ENCODE measurements around the gene MICAL3.
"Not testable (repeated sequence)": the region's sequence is repeated elsewhere in the genome, so short reads cannot be mapped to it uniquely, and the experiment has no call there.

The MICAL3 gene

DNA sequence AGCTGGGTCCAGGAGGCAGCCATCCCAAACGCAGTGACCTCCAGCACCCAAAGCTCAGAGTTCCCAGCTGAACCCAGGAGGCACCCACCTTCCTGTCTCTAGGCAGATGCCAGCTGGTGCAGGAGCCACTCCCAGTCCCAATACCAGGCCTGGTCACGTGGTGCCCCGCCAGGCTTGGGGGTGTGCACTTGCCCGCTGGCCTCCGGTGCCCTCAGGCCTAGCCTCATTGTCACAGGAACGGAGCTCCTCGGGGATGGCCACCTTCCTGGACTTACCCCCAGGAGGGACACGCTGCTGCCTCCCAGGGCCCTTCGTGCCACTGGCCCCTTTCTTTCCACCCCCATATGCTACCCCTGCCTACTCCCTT is 254.7 kb downstream of the MICAL3 start:
- no peaks in the 10 kb centered on the region for H3K36me3 ChIP-seq (ENCODE audit: control insufficient read depth, insufficient read depth, low read length)
- H3K9me3 ChIP-seq (ENCODE audit: control insufficient read depth, low read length), result no peaks in the 10 kb centered on the region
- WGBS, 2 experiments, result 94 to 95% methylated on average over 9 of the region's 9 CpGs
- H3K4me3 ChIP-seq (ENCODE audit: insufficient read depth, low read depth, low read length), result no peak overlapping the region
- peaks cover 7% of the 10 kb centered on the region for H3K4me1 ChIP-seq (ENCODE audit: control insufficient read depth, insufficient read depth, low read length)
- H3K27me3 ChIP-seq (ENCODE audit: control insufficient read depth, insufficient read depth, low read length, poor library complexity, severe bottlenecking), result no peaks in the 10 kb centered on the region
- no peak overlapping the region for H3K27ac ChIP-seq (ENCODE audit: insufficient read depth, low read depth, low read length, poor library complexity, severe bottlenecking)

DNA sequence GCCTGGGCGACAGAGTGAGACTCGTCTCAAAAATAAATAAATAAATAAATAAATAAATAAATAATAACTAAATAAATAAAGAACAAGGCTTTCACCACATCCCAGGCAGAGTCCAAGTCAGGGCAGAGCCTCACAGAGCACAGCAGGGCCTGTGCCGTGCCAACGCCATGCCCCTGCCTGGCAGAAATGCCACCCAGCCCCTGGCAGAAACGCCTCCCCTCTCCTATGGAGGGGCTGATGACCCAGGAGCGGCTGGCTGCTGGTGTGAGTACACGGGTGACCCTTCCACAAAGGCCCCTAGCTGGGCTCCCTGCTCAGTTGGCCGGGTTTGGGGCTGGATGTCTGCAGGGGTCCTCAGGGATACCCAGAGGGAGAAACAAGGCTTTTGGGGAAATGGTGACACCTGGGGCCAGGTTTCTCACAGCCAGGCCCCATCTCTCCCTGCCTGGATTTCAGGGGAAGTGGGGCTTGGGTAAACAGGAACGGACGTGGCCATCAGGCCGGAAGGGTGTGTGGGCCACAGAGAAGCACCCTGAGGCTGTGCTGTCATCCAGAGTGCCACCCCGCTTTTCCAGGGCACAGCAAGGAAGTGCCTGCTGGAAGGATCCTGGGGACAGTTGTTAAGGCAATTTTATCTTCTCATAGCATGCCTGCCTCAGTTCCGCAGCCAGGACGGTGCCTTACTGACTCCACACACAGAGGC is 255.2 kb downstream of the MICAL3 start:
- no peak overlapping the region for H3K27ac ChIP-seq (ENCODE audit: insufficient read depth, low read depth, low read length, poor library complexity, severe bottlenecking)
- WGBS, 2 experiments, result 89 to 91% methylated on average over 12 of the region's 14 CpGs
- H3K27me3 ChIP-seq (ENCODE audit: control insufficient read depth, insufficient read depth, low read length, poor library complexity, severe bottlenecking), result no peaks in the 10 kb centered on the region
- no peaks in the 10 kb centered on the region for H3K9me3 ChIP-seq (ENCODE audit: control insufficient read depth, low read length)
- no peak overlapping the region for H3K4me3 ChIP-seq (ENCODE audit: insufficient read depth, low read depth, low read length)
- H3K36me3 ChIP-seq (ENCODE audit: control insufficient read depth, insufficient read depth, low read length), result no peaks in the 10 kb centered on the region
- peaks cover 6% of the 10 kb centered on the region for H3K4me1 ChIP-seq (ENCODE audit: control insufficient read depth, insufficient read depth, low read length)

DNA sequence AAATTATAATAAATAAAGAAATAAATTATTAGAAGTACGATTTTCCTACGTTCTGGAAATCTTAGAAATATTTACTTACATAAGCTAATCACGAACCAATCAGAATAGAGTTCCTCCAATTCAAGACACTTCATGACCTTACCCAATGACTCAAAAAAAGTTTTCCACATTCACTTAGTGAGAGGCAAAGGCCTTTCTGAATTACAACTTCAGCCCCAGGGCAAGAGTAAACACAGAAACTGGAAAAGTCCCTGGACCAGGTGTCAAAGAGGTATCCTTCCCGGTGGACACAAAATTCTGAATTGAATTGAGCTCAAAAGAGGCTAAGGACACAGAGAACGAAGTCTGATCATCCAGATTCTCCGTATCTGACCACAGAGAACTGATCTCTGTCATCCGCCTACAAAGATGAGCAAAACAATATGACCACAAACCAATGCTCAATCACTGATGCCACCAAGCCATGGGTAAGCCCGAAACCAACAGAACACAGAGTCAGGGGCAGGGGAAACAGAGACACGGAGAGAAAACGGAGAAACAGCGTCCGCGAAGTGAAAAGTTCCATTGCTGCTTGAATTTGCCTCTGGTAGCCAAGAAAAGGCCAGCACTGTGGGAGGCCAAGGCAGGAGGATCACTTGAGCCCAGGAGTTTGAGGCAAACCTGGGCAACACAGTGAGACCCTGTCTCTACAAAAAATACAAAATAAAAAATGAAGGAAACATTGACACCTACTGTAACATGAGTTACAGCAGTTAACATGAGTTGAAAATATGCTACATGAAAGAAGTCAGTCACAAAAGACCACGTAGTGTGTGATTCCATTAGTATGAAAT is 256.9 kb downstream of the MICAL3 start:
- Histone ChIP-seq H3K4me1 (ENCODE audit: control insufficient read depth, insufficient read depth, low read length) (no peaks in the 10 kb centered on the region), H3K4me3 (ENCODE audit: insufficient read depth, low read depth, low read length) (no peak overlapping the region), H3K9me3 (ENCODE audit: control insufficient read depth, low read length) (no peaks in the 10 kb centered on the region), H3K27me3 (ENCODE audit: control insufficient read depth, insufficient read depth, low read length, poor library complexity, severe bottlenecking) (no peaks in the 10 kb centered on the region), H3K36me3 (ENCODE audit: control insufficient read depth, insufficient read depth, low read length) (no peaks in the 10 kb centered on the region), H3K27ac (ENCODE audit: insufficient read depth, low read depth, low read length, poor library complexity, severe bottlenecking) (no peak overlapping the region)
- WGBS, 2 experiments, result 91 to 96% methylated on average over 14 of the region's 14 CpGs

DNA sequence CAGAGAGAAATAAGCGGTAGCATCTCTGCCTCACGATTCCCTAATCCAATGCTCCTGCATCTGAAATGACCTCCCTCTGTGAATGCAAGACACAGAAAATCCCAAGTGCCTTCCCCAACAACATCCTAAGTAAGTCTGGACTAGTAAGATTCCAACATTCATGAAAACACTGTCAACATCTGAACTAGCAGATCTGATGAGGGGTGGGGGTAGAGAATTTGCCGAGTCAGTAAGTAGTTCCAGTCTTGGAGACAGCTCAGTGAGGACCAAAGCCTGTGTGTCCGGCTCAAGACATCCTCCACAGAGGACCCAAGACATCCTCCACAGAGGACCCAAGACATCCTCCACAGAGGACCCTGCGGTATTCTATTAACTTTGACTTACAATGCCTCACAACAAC is 259.5 kb downstream of the MICAL3 start:
- 81 to 88% methylated on average over 5 of the region's 5 CpGs for WGBS, 2 experiments
- H3K9me3 ChIP-seq (ENCODE audit: control insufficient read depth, low read length); H3K36me3 ChIP-seq (ENCODE audit: control insufficient read depth, insufficient read depth, low read length); H3K4me3 ChIP-seq (ENCODE audit: insufficient read depth, low read depth, low read length); H3K4me1 ChIP-seq (ENCODE audit: control insufficient read depth, insufficient read depth, low read length); H3K27ac ChIP-seq (ENCODE audit: insufficient read depth, low read depth, low read length, poor library complexity, severe bottlenecking); H3K27me3 ChIP-seq (ENCODE audit: control insufficient read depth, insufficient read depth, low read length, poor library complexity, severe bottlenecking): not testable (repeated sequence)

DNA sequence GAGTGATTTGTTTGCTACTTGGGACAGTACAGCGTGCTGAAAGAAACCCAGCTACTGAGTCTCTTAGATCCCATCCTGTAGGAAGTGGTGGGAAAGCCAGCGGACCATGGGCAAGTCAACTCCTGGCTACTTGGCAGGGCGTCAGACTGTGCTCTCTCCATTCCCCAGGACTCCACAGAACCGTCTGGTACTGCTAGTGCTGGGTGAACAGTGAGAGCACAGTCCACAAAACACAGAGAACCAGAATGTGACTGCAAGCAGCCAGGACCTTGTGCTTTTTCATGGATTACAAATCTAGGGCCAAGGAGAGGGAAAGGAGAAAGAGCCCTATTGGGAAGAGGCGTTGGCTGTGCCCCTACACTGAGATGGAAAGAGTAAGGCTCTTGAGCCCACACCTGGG is 260.3 kb downstream of the MICAL3 start:
- H3K27me3 ChIP-seq (ENCODE audit: control insufficient read depth, insufficient read depth, low read length, poor library complexity, severe bottlenecking), result no peaks in the 10 kb centered on the region
- 89% methylated on average over 5 of the region's 5 CpGs for WGBS, 2 experiments
- H3K4me1 ChIP-seq (ENCODE audit: control insufficient read depth, insufficient read depth, low read length), result no peaks in the 10 kb centered on the region
- no peak overlapping the region for H3K4me3 ChIP-seq (ENCODE audit: insufficient read depth, low read depth, low read length)
- H3K27ac ChIP-seq (ENCODE audit: insufficient read depth, low read depth, low read length, poor library complexity, severe bottlenecking), result no peak overlapping the region
- H3K9me3 ChIP-seq (ENCODE audit: control insufficient read depth, low read length), result no peaks in the 10 kb centered on the region
- H3K36me3 ChIP-seq (ENCODE audit: control insufficient read depth, insufficient read depth, low read length), result no peaks in the 10 kb centered on the region

DNA sequence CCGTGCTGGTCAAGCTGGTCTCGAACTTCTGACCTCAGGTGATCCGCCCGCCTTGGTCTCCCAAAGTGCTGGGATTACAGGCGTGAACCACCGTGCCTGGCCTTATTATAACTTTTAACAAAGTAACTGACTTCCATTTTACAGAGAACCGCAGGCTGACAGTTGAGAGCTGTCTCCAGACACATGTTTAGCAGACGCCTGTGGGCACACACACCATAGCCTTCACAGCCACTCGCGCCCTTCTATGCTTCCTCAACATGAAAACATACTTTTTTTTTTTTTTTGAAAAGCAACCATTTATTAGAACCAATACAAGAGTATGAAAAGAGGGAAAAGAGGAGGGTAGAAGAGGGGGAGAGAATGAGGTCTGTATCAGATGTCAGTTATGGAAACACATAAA is 260.9 kb downstream of the MICAL3 start:
- not testable (repeated sequence) for H3K4me1 ChIP-seq (ENCODE audit: control insufficient read depth, insufficient read depth, low read length); H3K9me3 ChIP-seq (ENCODE audit: control insufficient read depth, low read length)
- 91 to 94% methylated on average over 9 to 10 of the region's 10 CpGs for WGBS, 2 experiments

DNA sequence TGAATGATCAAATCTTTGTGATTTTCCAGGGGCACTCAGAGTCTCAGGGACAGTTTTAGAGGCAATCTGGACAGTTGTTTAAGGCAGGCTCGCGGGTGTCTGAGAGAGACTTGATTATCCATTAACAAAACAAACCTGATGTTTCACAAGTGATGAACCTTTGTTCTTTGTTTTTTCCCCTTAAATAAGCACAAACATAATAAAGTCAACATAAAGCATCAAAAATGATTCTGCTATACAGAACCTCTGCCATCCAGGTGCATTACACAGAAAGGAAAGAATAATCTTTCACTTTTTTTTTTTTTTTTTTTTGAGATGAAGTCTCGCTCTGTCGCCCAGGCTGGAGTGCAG is 263.2 kb downstream of the MICAL3 start:
- Histone ChIP-seq H3K4me3 (ENCODE audit: insufficient read depth, low read depth, low read length) (no peak overlapping the region), H3K4me1 (ENCODE audit: control insufficient read depth, insufficient read depth, low read length) (no peaks in the 10 kb centered on the region), H3K9me3 (ENCODE audit: control insufficient read depth, low read length) (no peaks in the 10 kb centered on the region), H3K36me3 (ENCODE audit: control insufficient read depth, insufficient read depth, low read length) (no peaks in the 10 kb centered on the region), H3K27me3 (ENCODE audit: control insufficient read depth, insufficient read depth, low read length, poor library complexity, severe bottlenecking) (no peaks in the 10 kb centered on the region), H3K27ac (ENCODE audit: insufficient read depth, low read depth, low read length, poor library complexity, severe bottlenecking) (no peak overlapping the region)
- 95 to 98% methylated on average over 2 of the region's 4 CpGs for WGBS, 2 experiments

More for the DNA sequence above, 260.9 kb downstream of the MICAL3 start:
- not testable (repeated sequence) for H3K4me3 ChIP-seq (ENCODE audit: insufficient read depth, low read depth, low read length); H3K27me3 ChIP-seq (ENCODE audit: control insufficient read depth, insufficient read depth, low read length, poor library complexity, severe bottlenecking); H3K36me3 ChIP-seq (ENCODE audit: control insufficient read depth, insufficient read depth, low read length); H3K27ac ChIP-seq (ENCODE audit: insufficient read depth, low read depth, low read length, poor library complexity, severe bottlenecking)

DNA sequence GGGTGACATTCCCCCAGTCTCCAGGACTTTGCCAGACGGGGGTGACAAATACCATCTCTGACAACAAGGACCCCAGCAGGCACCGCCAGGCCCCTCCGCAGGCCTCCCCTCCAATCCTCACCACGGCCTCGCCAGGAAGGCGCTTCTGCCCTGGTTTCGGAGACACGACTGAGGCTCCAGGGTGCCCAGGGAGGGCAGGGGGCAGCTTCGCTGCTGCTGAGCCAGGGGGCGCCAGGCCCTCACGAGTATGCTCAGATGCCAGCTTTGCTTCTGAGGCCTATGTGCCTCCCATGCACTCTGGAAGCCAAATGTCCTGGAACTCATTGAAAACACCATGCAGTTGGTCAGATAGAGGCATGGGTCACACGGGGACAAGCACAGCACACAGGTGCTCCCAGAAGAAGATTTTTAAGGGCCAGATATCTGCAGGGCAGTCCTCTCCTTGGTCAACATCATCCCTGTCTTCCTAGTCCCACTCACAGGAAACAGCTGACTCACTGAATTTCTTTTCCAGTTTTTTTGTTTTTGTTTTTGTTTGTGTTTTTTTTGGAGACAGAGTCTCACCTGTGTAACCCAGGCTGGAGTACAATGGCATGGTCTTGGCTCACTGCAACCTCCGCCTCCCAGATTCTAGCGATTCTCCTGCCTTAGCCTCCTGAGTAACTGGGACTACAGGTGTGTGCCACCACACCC is 270.0 kb downstream of the MICAL3 start:
- Histone ChIP-seq H3K9me3 (ENCODE audit: control insufficient read depth, low read length) (no peaks in the 10 kb centered on the region), H3K36me3 (ENCODE audit: control insufficient read depth, insufficient read depth, low read length) (no peaks in the 10 kb centered on the region), H3K27ac (ENCODE audit: insufficient read depth, low read depth, low read length, poor library complexity, severe bottlenecking) (no peak overlapping the region), H3K4me1 (ENCODE audit: control insufficient read depth, insufficient read depth, low read length) (peaks cover 5% of the 10 kb centered on the region), H3K4me3 (ENCODE audit: insufficient read depth, low read depth, low read length) (no peak overlapping the region), H3K27me3 (ENCODE audit: control insufficient read depth, insufficient read depth, low read length, poor library complexity, severe bottlenecking) (no peaks in the 10 kb centered on the region)
- WGBS, 2 experiments, result 80 to 82% methylated on average over 14 of the region's 14 CpGs

DNA sequence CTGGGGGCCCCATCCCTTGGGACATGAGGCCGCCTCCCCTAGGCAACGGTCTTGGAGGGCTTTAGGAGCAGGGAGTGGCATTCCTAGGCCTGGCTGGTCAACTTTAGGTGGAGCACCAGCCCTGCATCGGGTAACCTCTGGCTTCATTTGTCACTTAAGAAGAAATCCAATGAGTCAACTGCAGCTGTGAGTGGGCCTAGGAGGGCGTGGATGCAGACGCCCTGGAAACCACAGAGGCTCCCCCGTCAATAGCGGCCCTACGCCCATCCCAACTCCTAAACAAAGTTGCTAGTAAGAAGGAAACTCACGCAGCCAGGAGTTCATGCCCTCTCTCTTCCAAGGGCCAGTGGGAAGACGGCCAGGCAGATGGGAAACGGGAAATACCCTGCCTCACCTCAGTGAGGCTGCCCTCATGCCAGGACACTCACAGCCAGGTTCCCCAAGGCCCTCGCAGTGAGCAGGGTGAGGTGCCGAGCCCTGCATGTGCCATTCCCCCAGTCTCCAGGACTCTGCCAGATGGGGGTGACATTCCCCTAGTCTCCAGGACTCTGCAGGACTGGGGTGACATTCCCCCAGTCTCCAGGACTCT is 270.9 kb downstream of the MICAL3 start:
- Histone ChIP-seq H3K9me3 (ENCODE audit: control insufficient read depth, low read length) (no peaks in the 10 kb centered on the region), H3K36me3 (ENCODE audit: control insufficient read depth, insufficient read depth, low read length) (no peaks in the 10 kb centered on the region), H3K4me1 (ENCODE audit: control insufficient read depth, insufficient read depth, low read length) (peaks cover 5% of the 10 kb centered on the region), H3K27ac (ENCODE audit: insufficient read depth, low read depth, low read length, poor library complexity, severe bottlenecking) (no peak overlapping the region), H3K4me3 (ENCODE audit: insufficient read depth, low read depth, low read length) (no peak overlapping the region), H3K27me3 (ENCODE audit: control insufficient read depth, insufficient read depth, low read length, poor library complexity, severe bottlenecking) (no peaks in the 10 kb centered on the region)
- WGBS, 2 experiments, result 93 to 97% methylated on average over 13 of the region's 13 CpGs

DNA sequence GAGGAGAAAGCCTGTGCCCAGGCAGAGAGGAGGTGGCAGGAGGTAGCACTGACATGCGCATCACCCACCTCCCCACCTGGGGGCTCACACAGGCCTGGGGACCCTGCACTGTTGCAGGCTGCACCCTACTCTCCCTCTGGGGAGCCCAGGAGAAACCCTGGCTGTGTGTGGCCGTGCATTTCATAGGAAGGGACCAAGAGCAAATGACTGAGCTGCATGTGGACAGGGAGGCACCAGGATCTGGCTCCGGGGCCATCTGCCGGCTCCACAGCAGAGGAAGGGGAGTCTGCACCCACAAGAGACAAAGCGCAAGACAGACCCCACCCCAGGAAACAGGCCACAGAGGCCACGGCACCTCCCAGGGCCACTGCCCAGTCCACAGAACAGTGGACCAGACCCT is 272.8 kb downstream of the MICAL3 start:
- Histone ChIP-seq H3K4me3 (ENCODE audit: insufficient read depth, low read depth, low read length) (no peak overlapping the region), H3K36me3 (ENCODE audit: control insufficient read depth, insufficient read depth, low read length) (no peaks in the 10 kb centered on the region), H3K4me1 (ENCODE audit: control insufficient read depth, insufficient read depth, low read length) (peaks cover 5% of the 10 kb centered on the region), H3K27me3 (ENCODE audit: control insufficient read depth, insufficient read depth, low read length, poor library complexity, severe bottlenecking) (no peaks in the 10 kb centered on the region), H3K9me3 (ENCODE audit: control insufficient read depth, low read length) (no peaks in the 10 kb centered on the region), H3K27ac (ENCODE audit: insufficient read depth, low read depth, low read length, poor library complexity, severe bottlenecking) (no peak overlapping the region)
- WGBS, 2 experiments, result 91 to 93% methylated on average over 6 of the region's 6 CpGs
